Stimulated activated CD8-positive, alpha-beta memory T cell treated with anti-CD3 and anti-CD28 coated beads, Interleukin-15, amount 100 ng/mL, for 48 hours (primary cell): ENCODE measurements around the gene PLCD3.
A peak's percentile ranks its signal among the peaks of the same experiment; 100 is the strongest.
"Not testable (repeated sequence)": the region's sequence is repeated elsewhere in the genome, so short reads cannot be mapped to it uniquely, and the experiment has no call there.

Source experiments
- DNase-seq, 2 donors: peaks; one replicate each; pipeline ENCODE4 v3.0.0-alpha.2; 2020; ENCODE audit warnings: low read depth in 2 of 2

PLCD3 gene

DNA sequence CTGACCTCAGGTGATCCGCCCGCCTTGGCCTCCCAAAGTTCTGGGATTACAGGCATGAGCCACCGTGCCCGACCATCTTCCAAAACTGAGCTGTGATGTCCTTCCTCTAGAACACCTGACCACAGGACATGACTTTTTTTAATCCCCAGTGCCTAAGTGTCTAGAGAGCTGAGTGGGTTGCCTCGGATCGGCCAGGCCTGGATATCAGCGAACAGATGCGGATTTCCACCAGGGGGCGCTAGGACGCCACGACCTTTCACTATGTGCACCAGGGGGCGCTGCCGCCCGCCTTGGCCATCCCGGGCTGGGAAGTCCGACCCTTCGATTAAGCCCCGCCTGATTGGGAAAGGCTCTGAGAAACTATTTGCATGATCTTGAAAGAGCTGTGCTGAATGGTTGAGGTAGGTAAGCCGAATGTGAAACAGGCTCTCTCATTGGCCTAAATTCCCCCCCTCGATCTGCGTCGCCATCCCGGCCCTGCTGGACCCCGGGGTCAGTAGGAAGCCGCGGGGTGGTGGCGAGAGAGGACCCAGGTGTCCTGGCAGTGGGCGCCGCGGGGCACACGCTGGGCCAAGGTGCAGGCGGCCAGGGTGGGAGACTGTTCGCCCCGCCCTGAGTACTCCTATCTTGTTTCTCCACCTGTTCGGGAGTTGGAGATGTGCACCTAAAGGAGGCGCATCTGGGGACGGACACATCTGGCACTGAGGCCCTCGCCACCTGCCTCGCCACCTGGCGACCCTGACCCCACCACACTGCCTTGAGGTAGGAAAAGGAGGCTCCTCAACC lies 3.1 kb upstream of the PLCD3 start, which contains the start of gene ACBD4:
ACBD4 (plus strand) TSS at position 496 of the 786 bp plus-strand sequence. CDS start 458 bp downstream, outside the sequence.
- peak; percentile 90 to 91 for DNase-seq

DNA sequence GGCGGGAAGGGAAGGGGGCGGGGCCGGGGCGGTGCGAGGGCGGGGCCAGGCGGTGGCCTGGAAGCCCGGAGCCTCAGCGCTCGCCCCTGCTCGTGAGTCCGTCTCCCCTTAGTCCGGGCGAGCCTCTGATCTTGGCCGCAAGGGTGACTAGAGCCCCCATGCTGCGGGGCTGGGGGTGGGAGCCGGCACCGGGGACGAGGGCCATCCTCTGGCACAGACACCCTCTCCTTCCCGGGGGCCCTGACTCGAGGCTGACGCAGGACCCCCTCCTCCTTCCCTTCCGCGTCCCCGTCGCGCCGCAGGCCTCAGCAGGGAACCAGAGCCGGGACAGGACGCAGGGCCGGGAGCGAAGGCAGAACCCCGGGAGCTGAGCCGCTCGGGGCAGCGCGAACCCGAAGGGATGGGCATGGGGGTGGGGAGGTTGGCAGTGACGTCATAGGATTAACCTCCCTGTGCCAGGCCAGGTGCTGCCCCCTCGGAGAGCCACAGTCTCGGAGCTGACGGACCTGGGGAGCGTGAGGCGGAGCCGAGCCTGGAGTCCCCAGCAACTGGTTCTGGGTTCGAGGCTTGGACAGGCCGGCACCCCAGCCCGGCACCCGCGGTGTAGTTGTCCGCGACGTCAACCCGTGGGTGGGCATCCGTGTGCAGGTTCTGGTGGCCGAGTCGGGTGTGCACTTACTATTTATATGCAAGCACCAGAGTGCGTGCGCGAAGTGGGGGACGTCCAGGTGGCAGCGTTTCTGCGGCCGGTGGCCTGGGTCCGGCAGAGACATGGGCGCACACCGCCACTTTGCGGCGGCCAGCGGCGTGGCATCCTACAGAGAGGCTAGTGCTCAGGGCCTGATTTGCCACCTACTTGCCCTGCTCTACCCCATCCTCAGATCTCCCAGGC lies 503 bp upstream of the PLCD3 start:
- DNase-seq = peak; percentile 51 to 53

DNA sequence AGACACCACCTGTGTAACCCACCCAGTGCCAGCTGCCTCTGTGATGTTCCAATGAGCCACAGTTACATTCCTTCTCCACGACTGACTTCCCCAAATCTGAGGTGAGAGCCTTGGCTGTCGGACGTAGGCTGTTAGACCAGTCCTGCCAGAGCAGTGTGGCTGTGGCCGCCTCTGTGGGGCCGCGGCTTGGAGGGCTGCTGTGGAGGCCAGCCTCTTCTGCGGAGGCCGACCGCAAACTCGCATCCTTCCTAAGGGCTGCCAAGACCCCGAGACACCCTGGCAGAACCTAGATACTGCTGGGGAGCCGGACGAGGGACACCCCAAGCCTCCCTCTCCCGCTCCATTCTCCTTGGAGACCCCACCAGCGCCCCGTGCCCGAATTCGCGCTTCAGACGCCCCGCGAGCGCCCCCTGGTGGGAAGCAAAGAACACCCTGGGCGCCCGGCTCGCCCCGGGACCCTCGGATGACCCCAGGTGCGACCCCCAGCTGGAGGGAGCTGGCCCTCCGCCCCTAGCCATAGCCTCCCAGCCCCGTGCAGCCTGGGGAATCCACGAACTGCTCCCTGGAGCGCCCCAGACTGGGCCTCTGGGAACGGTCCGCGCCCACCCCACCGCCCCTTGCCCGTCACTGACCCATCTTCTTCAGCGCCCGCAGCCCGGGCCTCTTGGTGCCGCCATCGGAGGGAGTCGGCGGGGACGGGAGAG lies 547 bp downstream of the PLCD3 start:
- peak in 1 of 2 donors; percentile 14 for DNase-seq

DNA sequence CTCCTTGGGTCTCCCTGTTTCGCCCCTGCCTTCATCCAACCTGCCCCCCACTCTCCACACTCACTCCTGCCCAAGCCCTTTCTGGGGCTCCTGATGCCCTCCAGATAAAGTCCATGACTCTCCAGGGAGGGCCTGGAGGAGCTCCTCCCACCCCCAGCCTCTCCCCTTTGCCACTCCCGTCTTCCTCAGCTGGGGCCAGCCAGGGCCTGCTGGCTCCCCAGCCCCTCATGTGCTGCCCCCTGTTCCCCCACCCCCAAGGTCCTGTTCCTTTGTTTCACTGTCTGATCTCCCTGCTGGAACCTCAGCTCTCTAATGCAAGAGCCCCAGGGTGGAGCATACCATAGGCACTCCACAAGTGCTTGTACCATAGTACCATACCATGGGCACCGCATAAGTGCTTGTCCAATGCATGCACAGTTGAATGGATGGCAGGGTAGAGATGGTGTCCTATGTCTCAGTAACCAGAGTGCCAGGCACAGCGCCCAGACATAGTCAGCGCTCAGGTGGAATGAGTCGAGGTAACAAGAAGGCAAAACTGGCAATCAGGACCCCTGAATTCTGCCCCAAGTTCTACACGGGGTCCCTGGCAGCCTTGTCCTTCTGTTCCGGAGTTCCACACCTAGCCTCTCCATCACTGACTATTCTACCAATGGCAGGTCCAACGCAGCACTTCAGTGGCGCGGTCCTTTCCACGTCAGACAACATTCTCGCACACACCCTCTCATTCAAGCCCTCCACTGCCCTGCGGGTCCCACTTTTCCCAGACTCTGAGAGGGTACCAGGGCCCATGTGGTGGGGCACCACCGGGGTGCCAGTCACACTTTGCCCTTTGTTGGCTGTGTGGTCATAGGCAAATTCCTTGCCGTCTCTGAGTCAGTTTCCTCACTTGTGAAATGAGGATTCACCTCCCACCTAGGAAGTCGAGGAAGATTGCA lies 1.4 kb downstream of the PLCD3 start:
- no peak for DNase-seq

DNA sequence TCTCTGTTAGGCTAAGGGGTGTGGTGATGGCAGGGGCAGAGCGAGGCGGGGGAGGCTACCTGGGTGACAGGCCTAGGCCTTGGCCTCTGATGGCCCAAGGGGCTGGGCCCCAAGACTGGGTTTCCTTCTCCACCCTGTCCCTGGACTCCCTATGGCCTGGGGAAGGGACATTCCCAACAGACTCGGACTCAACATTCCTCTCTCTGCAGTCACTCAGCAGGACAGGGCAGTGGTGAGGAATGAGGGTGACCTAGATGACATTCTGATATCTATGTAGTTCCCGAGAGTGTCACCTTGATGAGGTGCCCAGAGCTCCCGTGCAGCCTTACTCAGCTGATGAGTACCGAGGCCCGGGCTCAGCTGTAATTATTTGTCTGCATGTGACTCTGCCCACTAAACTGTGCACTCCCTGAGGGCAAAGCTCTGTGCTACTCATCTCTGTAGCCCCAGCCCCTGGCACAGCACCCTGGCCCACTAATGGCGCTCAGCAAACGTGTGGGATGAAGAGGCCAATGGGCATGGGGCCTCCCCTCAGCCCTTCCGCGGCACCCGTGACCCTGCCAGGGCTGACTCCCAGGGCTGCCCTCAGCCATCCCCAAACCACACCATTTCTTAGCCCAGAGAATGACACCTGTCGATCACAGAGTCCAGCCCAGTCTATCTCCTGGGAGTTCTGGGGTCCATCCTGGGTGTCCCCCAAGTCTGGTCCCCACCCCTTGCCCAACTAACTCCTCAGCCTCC lies 2.2 kb downstream of the PLCD3 start:
- DNase-seq = no peak

DNA sequence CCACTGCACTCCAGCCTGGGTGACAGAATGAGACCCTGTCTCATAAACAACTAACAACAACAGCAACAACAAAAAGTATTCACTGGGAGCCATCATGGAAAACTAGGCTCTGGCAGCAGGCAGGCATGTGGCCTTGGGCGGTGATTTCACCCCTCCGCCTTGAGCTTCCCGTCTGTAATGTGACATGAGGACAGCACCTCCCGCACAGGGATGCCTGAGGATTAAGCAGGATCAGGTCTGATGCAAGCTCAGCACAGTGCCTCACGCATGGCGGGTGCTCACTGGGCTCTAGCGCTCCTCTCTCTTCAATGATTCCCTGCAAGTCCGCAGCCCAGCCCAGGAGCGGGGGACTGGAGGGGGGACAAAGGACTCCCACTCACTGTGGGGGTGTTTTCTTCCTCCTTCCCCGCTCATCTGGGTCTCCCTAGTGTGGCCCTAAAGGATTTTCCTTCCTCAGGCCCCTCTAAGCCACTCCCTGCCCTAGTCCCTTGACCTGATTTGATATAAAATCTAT lies 2.8 kb downstream of the PLCD3 start:
- DNase-seq = no peak

DNA sequence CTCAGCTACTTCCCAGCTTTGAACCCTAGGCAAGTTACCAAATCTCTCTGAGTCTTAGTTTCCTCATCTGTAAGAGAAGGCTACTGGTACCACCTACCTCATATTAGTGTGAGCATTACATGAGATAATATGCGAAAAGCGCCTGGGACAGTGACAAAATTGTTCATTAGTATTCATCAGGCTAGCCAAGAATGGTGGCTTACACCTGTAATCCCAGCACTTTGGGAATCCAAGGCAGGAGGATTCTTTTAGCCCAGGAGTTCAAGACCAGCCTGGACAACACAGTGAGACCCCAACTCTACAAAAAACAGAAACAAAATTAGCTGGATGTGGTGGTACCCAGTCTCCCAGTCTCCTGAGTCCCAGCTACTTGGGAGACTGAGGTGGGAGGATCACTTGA lies 3.3 kb downstream of the PLCD3 start:
- no peak for DNase-seq

DNA sequence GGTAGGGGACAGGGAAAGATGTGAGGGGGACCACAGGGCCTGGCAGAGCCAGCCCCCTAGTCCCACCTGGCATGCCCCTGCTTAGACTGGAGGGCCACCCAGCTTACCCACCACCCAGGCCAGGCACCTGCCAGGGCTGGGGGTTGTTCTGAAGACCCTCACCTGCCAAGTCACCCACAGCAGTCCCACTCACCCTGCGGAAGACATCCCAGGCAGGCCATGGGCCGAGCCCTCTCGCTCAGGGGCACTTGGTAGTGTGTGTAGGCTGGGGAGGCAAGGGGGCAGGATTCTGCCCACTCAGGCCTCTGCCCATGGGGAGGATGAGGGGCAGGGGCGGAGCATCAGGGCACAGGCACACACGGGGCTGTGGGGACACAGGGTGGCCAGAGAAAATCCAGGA lies 4.0 kb downstream of the PLCD3 start:
- DNase-seq = no peak

DNA sequence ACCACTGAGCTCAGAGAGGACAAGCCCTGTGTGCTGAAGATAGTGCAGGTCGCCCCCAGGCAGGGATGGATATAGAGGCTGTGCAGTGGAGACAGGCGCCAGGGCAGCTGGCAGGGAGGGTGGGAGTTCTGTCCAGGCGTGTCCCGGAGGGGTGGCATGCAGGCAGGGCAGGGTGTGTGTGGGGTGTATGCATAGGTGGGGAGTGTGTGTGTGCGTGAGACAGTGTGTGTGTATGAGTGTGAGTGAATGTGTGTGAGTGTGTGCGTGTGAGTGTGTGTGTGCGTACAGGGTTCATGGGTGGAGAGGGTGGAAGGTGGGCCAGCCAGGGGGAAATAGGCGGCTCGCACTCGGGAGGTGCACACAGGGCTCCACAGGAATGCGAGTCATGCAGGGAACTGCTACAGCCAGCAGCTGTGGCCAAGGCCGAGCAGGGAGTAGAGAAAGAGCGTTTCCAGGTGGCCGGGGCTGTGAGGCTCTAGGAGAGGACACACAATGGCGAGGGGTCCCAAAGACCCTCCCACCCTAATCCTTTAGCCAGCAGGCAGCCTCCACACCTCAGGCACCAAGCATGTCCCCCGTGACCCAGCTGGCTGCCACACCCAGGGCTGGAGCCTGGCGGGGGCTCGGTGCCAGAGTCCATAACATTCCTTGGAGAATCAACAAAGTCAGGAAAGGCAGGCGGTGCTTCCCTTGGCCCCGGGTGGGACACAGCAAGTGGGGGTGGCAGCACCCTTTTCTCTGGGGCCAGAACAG lies 4.6 kb downstream of the PLCD3 start:
- no peak for DNase-seq

DNA sequence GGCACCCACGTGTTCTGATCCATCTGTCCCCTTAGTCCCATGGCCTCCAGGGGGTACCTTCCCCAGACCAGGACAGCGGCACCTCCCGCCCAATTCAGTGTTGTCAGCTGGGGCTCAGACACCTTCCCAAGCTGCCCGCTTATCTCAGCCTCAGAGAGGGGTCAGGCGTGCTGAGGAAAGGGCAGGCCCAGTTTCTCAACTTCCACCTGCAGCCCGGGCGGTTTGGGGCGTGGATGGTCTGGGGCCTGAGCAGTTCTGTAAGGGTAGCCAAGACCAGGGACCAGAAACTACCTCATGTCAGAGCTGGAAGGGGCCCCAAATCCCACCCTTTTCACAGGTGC lies 5.1 kb downstream of the PLCD3 start:
- no peak for DNase-seq

DNA sequence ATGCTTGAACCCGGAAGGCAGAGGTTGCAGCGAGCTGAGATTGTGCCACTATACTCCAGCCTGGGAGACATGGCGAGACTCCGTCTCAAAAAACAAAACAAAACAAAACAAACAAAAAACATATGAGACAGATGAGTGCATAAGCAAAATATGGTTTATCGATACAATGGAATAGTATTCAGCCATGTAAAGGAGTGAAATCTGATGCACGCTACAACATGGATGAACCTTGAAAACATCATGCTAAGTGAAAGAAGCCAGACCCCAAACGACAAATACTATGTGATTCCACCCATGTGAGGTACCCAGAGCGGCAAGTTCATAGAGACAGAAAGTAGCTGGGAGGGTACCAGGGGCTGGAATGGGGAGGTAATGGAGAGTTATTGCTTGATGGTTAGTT lies 6.8 kb downstream of the PLCD3 start:
- no peak for DNase-seq

DNA sequence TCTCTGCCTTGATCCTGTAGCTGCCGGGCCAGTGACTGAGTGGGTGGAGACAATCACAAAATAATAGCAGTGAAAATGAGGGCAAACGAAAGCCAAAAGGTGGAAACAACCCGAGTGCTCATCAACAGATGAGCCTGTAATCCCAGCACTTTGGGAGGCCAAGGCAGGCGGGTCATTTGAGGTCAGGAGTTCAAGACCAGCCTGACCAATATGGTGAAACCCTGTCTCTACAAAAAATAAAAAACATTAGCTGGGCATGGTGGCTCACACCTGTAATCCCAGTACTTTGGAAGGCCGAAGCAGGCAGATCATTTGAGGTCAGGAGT lies 7.6 kb downstream of the PLCD3 start:
- DNase-seq = not testable (repeated sequence)

DNA sequence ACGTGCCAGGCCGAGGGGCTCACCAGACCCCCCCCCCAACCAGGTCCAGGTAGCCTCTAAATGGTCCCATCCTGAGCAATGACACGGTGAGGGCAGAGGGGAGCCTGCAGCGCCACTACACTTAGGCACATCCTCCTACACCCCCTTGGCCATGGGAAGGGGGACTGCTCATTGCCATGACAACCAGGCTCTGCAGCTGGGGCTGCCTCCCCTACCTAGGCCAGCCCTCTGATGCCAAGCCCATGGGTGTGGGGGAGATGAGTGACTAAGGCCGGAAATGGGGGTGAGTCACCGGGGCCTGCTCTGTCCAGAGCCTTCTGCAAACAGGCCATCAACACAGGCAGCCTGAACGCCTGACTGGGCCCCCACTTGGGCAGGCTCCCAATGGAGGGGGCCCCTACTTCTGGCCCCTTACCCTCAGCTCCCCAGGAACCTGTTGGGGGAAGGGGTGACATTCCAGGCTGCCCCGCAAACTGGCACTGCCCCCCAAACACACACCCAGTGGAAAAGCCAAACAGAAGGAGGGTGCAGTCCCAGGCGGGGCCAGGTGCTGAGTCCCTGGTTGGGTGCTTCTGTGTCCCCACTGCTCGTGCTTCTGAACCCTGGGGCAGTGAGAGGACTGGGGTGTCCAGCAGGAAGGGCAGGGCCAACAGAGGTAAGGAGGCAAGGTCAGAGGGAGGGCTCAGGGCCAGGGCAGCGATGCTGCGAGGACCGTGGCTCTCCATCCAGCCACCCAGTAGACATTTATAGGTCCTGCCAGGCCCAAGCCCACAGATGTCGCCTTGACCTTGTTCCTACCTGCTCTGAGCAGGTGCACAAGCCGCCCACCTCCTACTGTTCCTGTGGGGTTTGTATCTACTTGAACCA lies 8.2 kb downstream of the PLCD3 start:
- DNase-seq = no peak

DNA sequence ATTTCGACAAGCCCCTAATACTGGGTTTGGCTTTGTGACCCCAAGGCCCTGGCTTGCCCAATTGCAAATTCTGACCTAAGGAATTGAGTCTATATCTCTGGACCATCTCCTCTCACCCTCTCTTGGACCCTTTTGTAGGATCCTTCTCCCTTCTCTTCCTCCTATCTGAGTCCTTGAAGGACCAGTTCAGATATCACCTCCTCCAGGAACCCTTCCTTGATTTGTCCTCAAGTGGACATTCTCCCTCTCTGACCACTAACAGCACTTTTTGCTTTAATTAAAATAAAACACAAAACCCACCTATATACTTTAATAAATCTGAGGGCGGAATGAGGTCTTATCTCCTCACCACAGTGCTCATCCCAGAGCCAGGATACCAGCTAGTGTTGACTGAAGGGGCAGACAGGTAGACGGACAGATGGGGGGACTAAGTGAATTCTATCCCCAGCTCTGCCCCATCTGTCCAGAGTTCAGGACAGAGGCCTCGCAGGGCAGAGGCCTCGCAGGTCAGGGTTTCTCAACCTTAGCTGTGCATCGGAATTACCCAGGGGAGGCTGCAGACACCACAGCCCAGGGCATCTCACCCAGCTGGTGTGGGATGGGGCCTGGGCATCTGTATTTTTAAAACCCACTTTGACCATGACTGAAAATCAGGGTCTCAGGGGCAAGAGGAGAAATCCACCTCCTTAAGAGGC lies 9.1 kb downstream of the PLCD3 start:
- no peak for DNase-seq

DNA sequence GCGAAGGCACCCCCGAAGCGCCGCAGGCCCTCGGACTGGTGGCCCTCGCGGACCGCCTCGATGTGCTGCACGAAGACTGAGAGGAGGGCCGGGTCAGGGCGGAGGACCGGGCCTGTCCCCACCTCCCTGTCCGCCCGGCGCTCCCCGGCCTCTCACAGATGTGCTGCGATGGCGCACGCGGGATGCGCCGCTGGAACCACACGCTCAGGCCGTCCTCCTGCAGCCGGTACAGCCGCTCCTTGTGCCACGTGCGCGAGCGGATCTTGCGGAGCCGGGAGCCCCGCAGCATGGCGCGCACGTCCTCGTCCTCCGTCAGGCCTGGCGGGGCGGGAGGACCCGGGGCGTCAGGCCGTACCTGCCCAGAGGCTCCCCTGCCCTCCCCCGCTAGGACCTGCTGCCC lies 11.3 kb downstream of the PLCD3 start:
- DNase-seq = no peak

DNA sequence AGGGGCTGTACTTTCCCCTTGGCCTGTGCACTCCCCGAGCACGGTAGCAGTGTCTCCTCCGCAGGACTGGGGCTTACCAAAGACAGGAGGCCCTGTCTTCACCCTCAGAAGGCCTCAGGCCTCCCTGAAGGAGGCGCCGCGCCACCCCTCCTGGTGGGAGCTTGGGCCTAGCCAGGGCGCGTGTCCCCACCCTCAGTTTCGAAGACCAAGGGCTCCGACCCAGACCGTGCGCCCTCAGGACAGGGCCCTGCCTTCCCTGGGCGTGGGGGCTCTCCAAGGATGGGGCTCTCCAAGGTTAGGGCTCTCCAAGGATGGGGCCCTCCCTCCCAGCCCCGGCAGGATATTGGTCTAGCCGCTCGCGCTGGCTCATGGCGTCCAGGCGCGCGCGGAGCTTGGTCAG lies 11.8 kb downstream of the PLCD3 start:
- no peak for DNase-seq

DNA sequence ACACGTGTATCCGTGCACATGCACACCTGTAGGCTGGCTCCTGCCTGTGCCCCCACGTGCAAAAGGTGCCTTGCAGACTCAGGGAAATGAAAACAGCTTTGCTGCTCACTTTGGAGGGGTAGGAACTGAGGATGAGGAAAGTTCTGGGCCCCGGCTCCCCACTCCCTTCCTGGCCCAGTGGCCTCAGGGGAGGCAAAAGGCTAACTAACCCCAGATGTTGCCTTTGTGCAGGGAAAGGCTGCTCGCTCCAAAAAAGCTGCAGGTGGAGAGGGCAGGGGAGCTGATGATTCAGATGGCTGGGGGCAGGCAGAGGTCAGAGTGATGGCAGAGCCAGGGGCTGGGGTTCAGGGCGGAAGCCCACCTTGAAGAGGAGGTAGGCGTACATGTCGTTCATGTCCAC lies 12.4 kb downstream of the PLCD3 start:
- DNase-seq = no peak

DNA sequence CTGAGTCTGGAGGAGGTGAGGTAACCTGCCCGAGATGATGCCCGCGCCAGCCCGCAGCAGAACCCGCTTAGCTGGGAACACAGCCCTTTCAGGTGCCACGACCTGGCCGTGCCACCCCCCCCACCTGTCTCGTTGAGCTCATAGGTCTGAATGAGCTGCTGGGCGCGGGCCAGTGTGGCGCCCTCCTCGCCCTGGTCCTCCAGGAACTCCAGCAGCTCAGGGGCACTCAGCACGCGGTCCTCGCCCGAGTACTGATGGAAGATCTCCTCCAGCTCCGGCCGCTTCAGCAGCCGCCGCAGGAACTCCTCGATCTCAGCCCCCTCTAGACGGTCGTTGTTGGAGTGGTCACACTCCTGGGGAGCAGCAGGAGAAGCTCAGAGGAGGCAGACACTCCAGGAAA lies 13.6 kb downstream of the PLCD3 start:
- DNase-seq = no peak
